ENCODE data around the gene GREM1.

Gene GREM1

GRCh38 chr15:32698773-32699390 is 18.9 kb upstream of the GREM1 start:
- no peak for DNase-seq

DNA sequence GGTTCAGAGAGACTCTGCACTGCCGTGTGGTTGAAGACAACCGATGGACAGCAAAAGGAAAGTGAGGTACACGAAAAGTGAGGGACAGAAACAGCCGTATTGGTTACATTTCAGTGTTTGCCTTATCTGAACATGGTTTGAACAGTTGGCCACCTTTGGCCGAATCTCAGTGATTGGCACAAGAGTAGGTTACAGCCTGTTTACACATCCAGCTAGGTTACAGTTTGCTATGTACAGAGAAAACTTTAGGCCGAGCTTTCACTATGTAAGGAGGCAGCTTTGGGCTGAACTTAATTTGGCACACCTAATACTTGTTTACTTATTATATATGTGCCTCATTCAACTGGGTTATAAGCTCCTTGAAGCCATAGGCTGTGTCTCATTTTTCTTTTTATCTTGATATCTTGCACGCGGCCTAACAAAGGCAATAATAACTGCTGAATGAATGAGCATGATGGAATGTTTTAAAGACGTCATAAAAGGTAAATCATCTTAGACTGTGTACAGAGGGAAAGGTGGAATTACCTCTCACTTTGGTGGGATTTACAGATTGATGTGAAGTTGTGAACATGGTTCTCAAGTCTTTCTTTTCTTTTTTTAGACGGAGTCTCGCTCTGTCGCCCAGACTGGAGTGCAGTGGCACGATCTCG is 17.2 kb upstream of the GREM1 start:
- DNase-seq = no peak

DNA sequence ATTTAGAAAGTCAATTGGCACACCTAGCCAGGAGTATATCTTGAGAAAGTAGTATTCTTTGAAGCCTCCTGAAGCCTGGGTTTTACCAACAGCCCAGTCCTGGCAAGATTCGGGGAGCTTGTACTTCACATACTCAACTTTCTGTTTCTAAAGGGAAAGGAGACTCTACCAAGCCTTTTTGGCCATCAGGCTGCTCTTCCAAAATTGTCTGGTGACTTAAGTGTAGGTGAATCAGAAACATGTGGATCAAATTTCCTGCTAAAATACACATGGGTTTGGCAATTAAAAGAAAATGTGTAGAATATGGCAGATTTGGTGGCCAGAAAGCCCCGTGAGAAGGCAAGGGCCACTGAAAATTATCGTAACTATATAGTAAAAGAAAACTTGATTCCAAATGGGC is 15.9 kb upstream of the GREM1 start:
- no peak for DNase-seq

DNA sequence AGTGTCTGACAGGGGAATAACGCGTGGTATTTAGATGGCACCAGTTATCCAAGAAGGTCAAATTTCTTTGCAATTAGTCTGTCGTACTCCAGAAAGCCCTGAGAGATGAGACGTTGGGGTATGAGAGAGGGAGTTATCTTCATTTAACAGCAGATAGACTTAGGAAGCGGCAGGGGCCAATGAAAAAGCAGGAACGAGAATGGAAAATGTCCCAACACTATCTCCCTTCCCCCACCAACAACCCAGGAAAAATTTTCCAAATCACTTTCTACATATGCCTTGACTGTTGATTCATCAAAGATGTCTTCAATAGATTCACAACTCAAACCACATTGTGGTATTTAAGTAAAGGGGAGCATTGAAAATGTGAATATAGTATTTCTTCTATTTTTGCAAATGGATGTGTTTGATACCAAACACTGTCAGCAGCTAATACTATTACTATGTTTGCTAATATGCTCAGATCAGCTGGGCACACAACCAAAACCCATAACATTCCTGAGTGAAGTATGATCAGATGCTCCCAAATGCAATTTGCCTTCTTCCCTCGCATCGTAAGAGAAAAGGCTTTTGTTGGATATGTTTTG is 13.3 kb upstream of the GREM1 start:
- DNase-seq = no peak

DNA sequence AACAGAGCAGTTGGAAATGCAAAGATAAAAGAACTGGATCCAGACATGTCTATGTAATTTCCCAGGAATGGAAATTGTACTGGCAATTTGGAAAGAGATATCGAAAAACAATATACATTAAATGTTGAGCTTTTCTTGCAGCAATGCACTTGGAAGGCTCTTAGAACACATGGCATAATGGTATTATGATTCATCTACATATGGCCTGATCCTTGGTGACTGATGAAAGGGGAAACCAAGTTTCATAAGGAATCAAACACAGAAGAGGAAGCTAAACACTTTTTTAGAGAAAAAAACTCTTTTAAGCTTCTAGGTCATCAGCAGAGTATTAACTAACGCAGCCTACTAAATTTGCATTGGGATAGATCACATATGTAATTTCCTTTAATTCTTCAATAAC is 12.4 kb upstream of the GREM1 start:
- no peak for DNase-seq

GRCh38 chr15:32706704-32707103 is 11.1 kb upstream of the GREM1 start:
- no peak for DNase-seq

DNA sequence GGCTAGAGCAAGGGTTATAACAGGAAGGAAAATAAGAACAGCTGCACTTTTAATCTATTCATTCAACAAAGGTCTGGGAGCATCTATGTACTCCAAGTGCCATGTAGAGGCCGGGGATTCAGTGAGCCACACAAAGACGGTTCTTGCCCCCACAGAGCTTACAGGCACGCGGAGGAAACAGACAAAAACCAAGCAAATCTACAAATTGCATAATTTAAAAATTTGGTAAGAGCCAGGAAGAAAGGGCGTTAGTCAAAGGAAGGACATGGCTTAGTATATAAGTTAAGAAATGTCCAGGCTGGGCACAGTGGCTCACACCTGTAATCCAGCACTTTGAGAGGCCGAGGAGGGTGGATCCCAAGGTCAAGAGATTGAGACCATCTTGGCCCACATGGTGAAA is 10.4 kb upstream of the GREM1 start:
- no peak for DNase-seq

- DNase-seq = no peak
Observed at GRCh38 chr15:32709295-32710033, 8.3 kb upstream of the GREM1 start.

- DNase-seq = peak; percentile 59
Observed at GRCh38 chr15:32715276-32715675, 2.5 kb upstream of the GREM1 start.

DNA sequence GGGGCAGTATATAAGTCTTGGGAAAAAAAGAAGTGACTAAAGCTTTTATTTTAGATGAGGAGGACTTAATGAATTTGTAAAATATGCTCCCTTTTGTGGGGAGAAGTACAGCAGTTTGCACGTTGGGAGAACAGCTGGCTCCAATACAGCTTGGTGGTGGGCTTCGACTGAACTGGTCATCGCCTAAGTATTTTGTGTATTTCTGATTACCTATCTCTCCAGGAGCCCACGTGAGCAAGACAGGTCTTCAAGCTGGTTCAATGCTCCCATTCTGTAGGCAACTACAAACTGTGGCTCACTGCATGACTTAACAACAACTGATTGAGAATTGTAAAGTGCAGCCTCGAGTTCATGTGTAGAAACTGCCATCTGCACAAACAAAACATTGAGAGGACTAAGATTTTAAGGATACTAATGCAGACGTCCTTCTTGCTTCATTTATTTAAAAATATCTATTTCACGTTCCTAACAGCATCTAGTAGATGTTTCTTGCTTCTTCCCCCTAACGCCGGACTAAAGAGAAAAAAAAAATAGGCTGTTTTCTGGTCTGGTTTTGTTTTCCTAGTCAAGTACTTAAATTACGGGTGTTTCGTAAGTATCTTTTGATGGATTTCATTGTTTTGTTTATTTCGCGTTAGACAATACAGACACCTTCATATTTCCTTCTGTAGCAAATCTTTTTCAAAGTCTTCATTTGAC is 1.4 kb upstream of the GREM1 start:
- no peak for DNase-seq

DNA sequence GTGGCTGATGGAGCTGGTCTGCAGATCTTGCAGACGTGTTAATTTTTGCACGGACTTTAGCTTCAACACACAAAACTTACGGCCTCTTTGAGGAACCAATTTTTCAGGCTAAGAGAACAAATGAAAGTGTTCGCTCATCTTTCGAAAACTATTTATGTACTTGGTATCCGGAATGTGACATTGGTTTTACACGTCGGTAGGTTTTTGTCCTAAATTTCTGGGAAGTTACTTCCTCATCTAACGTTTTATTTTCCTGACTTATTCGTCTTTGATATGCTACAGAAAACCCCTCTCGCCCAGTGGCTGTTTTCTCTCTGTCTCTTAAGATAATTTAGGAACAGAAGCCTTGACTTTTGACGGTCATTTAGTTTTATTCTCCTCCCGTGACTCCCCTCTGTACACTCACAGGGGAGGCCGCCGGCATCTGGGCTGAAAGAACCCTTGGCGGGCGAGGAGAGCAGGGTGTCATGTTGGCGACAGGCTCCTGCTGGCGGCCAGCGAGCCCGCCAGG is 834 bp upstream of the GREM1 start:
- DNase-seq = no peak

- DNase-seq = no peak
Observed at GRCh38 chr15:32718227-32718820, 520 bp downstream of the GREM1 start.

DNA sequence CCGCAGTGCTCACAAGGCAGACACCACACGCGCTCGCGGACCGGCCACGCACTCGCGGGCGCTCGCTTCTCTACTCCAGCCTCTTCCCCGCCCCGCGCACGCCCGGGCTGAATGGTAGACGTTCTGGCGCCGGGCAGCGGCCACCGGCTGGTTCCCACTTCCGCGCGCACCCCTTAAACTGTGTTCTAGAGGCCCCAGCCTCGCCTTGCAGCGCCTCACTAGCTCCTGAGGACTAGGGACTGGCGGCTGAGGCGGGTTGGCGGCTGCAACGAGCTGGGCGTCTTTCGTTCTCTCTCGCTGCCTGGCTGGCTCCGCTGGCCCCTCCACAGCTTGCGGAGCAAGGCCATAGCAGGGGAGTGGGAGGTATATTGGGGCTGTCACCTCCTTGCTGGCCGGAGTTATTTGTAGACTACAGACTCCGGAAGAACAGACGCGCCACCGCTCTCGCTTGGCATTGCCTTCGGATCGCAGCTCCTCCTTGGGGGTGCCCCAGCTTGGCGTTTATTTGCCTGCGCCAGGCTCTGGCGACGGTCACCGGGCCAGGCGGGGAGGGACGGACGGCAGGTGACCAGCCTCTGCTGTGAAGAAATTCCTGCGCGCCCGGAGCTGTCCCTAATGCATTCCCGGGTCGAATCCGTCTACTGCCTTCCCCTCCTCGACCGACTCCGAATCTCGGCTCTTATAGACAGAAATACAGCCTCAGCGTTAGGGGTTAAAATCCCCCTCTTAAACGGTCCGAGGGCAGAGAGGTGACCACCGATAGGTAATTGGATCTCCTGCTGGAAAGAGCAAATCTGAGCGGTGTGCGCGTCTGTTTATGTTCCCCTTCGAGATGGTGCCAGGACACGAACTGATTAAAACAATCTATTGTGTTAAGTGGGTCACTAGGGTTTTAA is 1.3 kb downstream of the GREM1 start:
- DNase-seq = no peak

GRCh38 chr15:32721596-32721995 is 3.8 kb downstream of the GREM1 start:
- DNase-seq = no peak

GRCh38 chr15:32722136-32722535 is 4.3 kb downstream of the GREM1 start:
- no peak for DNase-seq

DNA sequence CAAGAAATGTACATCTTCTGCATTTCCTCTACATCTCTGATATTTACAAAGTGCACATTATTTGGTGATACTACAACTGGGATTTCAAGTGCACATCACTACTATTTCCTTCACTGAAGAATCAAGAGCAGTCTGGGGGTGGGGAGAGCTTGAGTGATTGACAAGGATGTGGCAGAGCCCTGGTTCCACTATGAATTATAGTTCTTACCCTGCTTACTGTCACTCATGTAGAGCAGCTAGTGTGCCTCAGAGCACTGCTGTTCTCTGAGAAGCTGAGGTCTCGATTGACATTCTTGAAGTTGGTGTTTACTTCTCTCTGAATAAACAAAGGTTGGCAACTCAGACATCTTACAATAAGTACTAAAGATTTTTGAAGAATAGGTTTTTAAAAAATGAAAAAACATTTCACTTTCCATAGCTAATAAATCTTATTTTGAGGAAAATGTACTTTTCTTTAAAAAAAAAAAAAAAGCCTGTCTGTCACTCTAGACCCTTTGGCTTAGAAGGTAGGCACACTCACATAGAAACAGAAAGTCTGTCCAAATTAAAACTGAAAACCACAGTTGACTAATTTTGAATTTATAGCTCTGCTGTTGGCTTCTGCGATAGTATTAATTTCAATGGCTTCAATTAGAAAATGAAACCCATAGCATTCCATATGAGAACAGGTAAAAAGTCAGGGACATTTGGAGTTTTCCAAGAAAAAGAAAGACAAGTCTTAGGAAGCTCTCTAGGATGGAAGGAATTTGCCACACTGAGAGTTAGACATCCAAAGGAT is 5.6 kb downstream of the GREM1 start:
- no peak for DNase-seq

GRCh38 chr15:32729700-32730395 is 12.0 kb downstream of the GREM1 start:
- no peak for DNase-seq

GRCh38 chr15:32730677-32731654 is 13.2 kb downstream of the GREM1 start:
- DNase-seq = no peak
